SK-N-SH (cell line): ENCODE measurements around the gene FBXO10. TPM values are rescaled to one million over a fixed set of nuclear protein-coding genes. Genes with fewer than 3 reads are reported as not detected.

Experiments used
- CTCF ChIA-PET: fragments of 300-600, 350-600 bp; formaldehyde crosslinking; extraction: SDS; loops from one replicate; lab custom pipeline; 2021; lab: Yijun Ruan, JAX
- POLR2A ChIA-PET: fragments of 350-600 bp; sonication (Branson Sonifier 250); formaldehyde crosslinking; extraction: SDS; loops from one replicate; lab custom pipeline; 2020; ENCODE audit warnings: antibody characterized with exemption, inconsistent platforms; lab: Yijun Ruan, JAX
- DNase-seq: peaks from one replicate; pipeline ENCODE4 v3.0.0; 2012
- H2AFZ ChIP-seq: fragments of 200-600 bp; sonication (generic); 2 replicates; pipeline ENCODE4 v1.8.1; 2016; ENCODE audit warnings: antibody characterized with exemption, mild to moderate bottlenecking, low read depth
- H3F3A ChIP-seq: fragments of 200-600 bp; sonication (generic); replicated peaks from 2 replicates; pipeline ENCODE3; 2016; ENCODE audit warnings: antibody characterized with exemption, mild to moderate bottlenecking; ENCODE audit not compliant: insufficient read depth
- H3K27ac ChIP-seq, 2 experiments: fragments of 200-500 bp in 1 of 2; fragments of 200-600 bp in 1 of 2; sonication (Bioruptor generic) in 1 of 2; sonication (generic), shearing (Covaris generic) in 1 of 2; 2 replicates each; pipeline versions ENCODE4 v1.5.1 to v1.6.1; 2014 to 2016; ENCODE audit warnings: low read depth in 2 of 2, inconsistent platforms in 1 of 2, low read length in 1 of 2, mild to moderate bottlenecking in 1 of 2, mixed read lengths in 1 of 2
- H3K27me3 ChIP-seq: fragments of 200-600 bp; sonication (generic), shearing (Covaris generic); 2 replicates; pipeline ENCODE4 v1.6.1; 2016; ENCODE audit warnings: mixed run types; ENCODE audit not compliant: insufficient read depth
- H3K36me3 ChIP-seq, 2 experiments: fragments of 200-500 bp in 1 of 2; fragments of 200-600 bp in 1 of 2; sonication (Bioruptor generic) in 1 of 2; sonication (generic) in 1 of 2; replicated peaks in 1 of 2; 2 replicates each; pipeline versions ENCODE3 to v1.5.1; 2014 to 2016; ENCODE audit warnings: low read length in 1 of 2, mild to moderate bottlenecking in 1 of 2; ENCODE audit not compliant: insufficient read depth in 2 of 2, control insufficient read depth in 1 of 2
- H3K4me1 ChIP-seq, 2 experiments: fragments of 200-500 bp in 1 of 2; fragments of 200-600 bp in 1 of 2; sonication (Bioruptor generic) in 1 of 2; sonication (generic), shearing (Covaris generic) in 1 of 2; 2 replicates each; pipeline versions ENCODE4 v1.5.1 to v1.6.1; 2014 to 2016; ENCODE audit warnings: low read depth in 1 of 2, low read length in 1 of 2, mixed run types in 1 of 2; ENCODE audit not compliant: insufficient read depth in 2 of 2, control insufficient read depth in 1 of 2
- H3K4me2 ChIP-seq: fragments of 200-600 bp; sonication (generic), shearing (Covaris generic); 2 replicates; pipeline ENCODE4 v1.6.1; 2017; ENCODE audit warnings: mixed run types
- H3K4me3 ChIP-seq, 2 experiments: fragments of 200-500 bp in 1 of 2; fragments of 200-600 bp in 1 of 2; sonication (Bioruptor generic) in 1 of 2; sonication (generic), shearing (Covaris generic) in 1 of 2; 2 replicates each; pipeline versions ENCODE4 v1.5.1 to v1.8.1; 2014 to 2016; ENCODE audit warnings: low read depth in 2 of 2, inconsistent platforms in 1 of 2, low read length in 1 of 2, mild to moderate bottlenecking in 1 of 2, mixed read lengths in 1 of 2, moderate library complexity in 1 of 2
- H3K79me2 ChIP-seq: fragments of 200-600 bp; sonication (generic); 2 replicates; pipeline ENCODE4 v1.8.1; 2017; ENCODE audit warnings: mild to moderate bottlenecking; ENCODE audit not compliant: insufficient read depth
- H3K9ac ChIP-seq: fragments of 200-600 bp; sonication (generic); 2 replicates; pipeline ENCODE4 v1.6.1; 2017; ENCODE audit warnings: mixed run types
- H3K9me2 ChIP-seq: fragments of 200-600 bp; sonication (generic); 2 replicates; pipeline ENCODE4 v1.6.1; 2017; ENCODE audit warnings: mixed run types
- H3K9me3 ChIP-seq: fragments of 200-600 bp; sonication (generic); 2 replicates; pipeline ENCODE4 v1.6.1; 2017; ENCODE audit warnings: mixed run types, mild to moderate bottlenecking, moderate library complexity
- H4K20me1 ChIP-seq: fragments of 200-600 bp; sonication (generic); 2 replicates; pipeline ENCODE4 v1.6.1; 2017; ENCODE audit warnings: mild to moderate bottlenecking, mixed run types; ENCODE audit not compliant: insufficient read depth
- ELF1 ChIP-seq: IDR thresholded peaks from 2 replicates; pipeline ENCODE4 v1.4.0; 2012
- EZH2phosphoT487 ChIP-seq: fragments of 200-600 bp; sonication (generic); IDR thresholded peaks from 2 replicates; pipeline ENCODE4 v1.6.1; 2017; ENCODE audit warnings: low read depth, mixed run types, mild to moderate bottlenecking, antibody characterized with exemption, moderate library complexity, borderline replicate concordance
- FOSL2 ChIP-seq: IDR thresholded peaks from 2 replicates; pipeline ENCODE4 v1.4.0; 2012; ENCODE audit warnings: low read depth, mild to moderate bottlenecking, moderate library complexity, borderline replicate concordance
- GABPA ChIP-seq: IDR thresholded peaks from 2 replicates; pipeline ENCODE4 v1.4.0; 2012; ENCODE audit warnings: low read depth, mild to moderate bottlenecking
- GATA2 ChIP-seq: sonication (generic); formaldehyde crosslinking; IDR thresholded peaks from 2 replicates; pipeline ENCODE4 v1.5.0; 2020; ENCODE audit warnings: mild to moderate bottlenecking, missing genetic modification reagents
- JUND ChIP-seq: IDR thresholded peaks from 2 replicates; pipeline ENCODE4 v1.4.0; 2012
- MEF2A ChIP-seq: IDR thresholded peaks from 2 replicates; pipeline ENCODE4 v1.4.0; 2012; ENCODE audit warnings: low read depth, borderline replicate concordance
- NRF1 ChIP-seq: IDR thresholded peaks from 2 replicates; pipeline ENCODE4 v1.6.1; 2012; ENCODE audit warnings: low read depth, mild to moderate bottlenecking, low read length
- POLR2AphosphoS5 ChIP-seq: IDR thresholded peaks from 2 replicates; pipeline ENCODE4 v1.6.1; 2012; ENCODE audit warnings: low read depth, low read length
- RFX5 ChIP-seq: IDR thresholded peaks from 2 replicates; pipeline ENCODE4 v1.6.1; 2012; ENCODE audit warnings: mild to moderate bottlenecking, improper control_type of control experiment, low read length
- SIN3A ChIP-seq: IDR thresholded peaks from 2 replicates; pipeline ENCODE4 v1.6.1; 2012; ENCODE audit warnings: low read depth, mild to moderate bottlenecking, low read length, moderate library complexity, borderline replicate concordance
- TAF1 ChIP-seq: IDR thresholded peaks from 2 replicates; pipeline ENCODE4 v1.6.1; 2012; ENCODE audit warnings: low read depth, mild to moderate bottlenecking, low read length, moderate library complexity, borderline replicate concordance
- TEAD4 ChIP-seq: IDR thresholded peaks from 2 replicates; pipeline ENCODE4 v1.4.0; 2012; ENCODE audit warnings: mild to moderate bottlenecking, borderline replicate concordance; ENCODE audit not compliant: insufficient read depth
- YY1 ChIP-seq: IDR thresholded peaks from 2 replicates; pipeline ENCODE4 v1.4.0; 2012; ENCODE audit warnings: low read depth, mild to moderate bottlenecking
- WGBS: methylation state at CpG from one replicate; pipeline ENCODE4 v1.1.6; 2017; ENCODE audit warnings: low lambda C conversion rate; 5-methylcytosine and 5-hydroxymethylcytosine counted together
- polyA plus RNA-seq, 3 experiments: library from polyadenylated mRNA; depleted of rRNA; stranded (reverse); fragments of >200 nt; gene quantifications; 2 replicates each; pipeline ENCODE4 v1.2.3, GENCODE V29; 2012
- TF ChIP-seq, protein P1 (sequence below): IDR thresholded peaks from 2 replicates; pipeline ENCODE4 v1.4.0; 2012; ENCODE audit warnings: low read depth, borderline replicate concordance
- TF ChIP-seq, protein P2 (sequence below): fragments of 200-600 bp; sonication (generic); IDR thresholded peaks from 2 replicates; pipeline ENCODE4 v1.6.1; 2017; ENCODE audit warnings: antibody characterized with exemption, mild to moderate bottlenecking, moderate library complexity
- TF ChIP-seq, protein P3 (sequence below): IDR thresholded peaks from 2 replicates; pipeline ENCODE4; 2012
- TF ChIP-seq, protein P4 (sequence below): fragments of 150-350 bp; IDR thresholded peaks from 2 replicates; pipeline ENCODE4 v1.6.1; 2017; ENCODE audit warnings: antibody characterized with exemption, low read length, low read depth, borderline replicate concordance
- TF ChIP-seq, protein P5 (sequence below): fragments of 150-350 bp; IDR thresholded peaks from 2 replicates; pipeline ENCODE4 v1.6.1; 2016; ENCODE audit warnings: mild to moderate bottlenecking, low read depth, low read length

Gene FBXO10
- polyA plus RNA-seq, 1 of the 3 experiments (the other 2 are of a cell fraction) = 10.1 TPM

- CTCF ChIA-PET = no interaction called here
- H3K27me3 ChIP-seq = no peaks in the 10 kb centered on the region
- POLR2A ChIA-PET = no interaction called here
These were observed 17.1 kb downstream of the FBXO10 start for GRCh38 chr9:37559125-37559524.

GRCh38 chr9:37555786-37556185 is 20.4 kb downstream of the FBXO10 start:
- POLR2A ChIA-PET = no interaction called here
- H3K27ac ChIP-seq = peak overlapping the region in 1 of 2 experiments; percentile 58; a peak in 2 of 4 replicates
- DNase-seq = no peak
- no peak for TF ChIP-seq GATA2 (CRISPR knock-in tag)
- no peak for TF ChIP-seq TAF1
- TF ChIP-seq, protein P1, sequence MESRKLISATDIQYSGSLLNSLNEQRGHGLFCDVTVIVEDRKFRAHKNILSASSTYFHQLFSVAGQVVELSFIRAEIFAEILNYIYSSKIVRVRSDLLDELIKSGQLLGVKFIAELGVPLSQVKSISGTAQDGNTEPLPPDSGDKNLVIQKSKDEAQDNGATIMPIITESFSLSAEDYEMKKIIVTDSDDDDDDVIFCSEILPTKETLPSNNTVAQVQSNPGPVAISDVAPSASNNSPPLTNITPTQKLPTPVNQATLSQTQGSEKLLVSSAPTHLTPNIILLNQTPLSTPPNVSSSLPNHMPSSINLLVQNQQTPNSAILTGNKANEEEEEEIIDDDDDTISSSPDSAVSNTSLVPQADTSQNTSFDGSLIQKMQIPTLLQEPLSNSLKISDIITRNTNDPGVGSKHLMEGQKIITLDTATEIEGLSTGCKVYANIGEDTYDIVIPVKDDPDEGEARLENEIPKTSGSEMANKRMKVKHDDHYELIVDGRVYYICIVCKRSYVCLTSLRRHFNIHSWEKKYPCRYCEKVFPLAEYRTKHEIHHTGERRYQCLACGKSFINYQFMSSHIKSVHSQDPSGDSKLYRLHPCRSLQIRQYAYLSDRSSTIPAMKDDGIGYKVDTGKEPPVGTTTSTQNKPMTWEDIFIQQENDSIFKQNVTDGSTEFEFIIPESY = no peak
- no peak for TF ChIP-seq RFX5
- TF ChIP-seq NRF1 = no peak
- TF ChIP-seq JUND = 0 out of 2 replicates have a peak, but pooled peaks have one; percentile 21
- TF ChIP-seq, protein P2, sequence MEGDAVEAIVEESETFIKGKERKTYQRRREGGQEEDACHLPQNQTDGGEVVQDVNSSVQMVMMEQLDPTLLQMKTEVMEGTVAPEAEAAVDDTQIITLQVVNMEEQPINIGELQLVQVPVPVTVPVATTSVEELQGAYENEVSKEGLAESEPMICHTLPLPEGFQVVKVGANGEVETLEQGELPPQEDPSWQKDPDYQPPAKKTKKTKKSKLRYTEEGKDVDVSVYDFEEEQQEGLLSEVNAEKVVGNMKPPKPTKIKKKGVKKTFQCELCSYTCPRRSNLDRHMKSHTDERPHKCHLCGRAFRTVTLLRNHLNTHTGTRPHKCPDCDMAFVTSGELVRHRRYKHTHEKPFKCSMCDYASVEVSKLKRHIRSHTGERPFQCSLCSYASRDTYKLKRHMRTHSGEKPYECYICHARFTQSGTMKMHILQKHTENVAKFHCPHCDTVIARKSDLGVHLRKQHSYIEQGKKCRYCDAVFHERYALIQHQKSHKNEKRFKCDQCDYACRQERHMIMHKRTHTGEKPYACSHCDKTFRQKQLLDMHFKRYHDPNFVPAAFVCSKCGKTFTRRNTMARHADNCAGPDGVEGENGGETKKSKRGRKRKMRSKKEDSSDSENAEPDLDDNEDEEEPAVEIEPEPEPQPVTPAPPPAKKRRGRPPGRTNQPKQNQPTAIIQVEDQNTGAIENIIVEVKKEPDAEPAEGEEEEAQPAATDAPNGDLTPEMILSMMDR = no peak
- 0 out of 2 replicates have a peak, but pooled peaks have one; percentile 2 for TF ChIP-seq FOSL2
- TF ChIP-seq, protein P3, sequence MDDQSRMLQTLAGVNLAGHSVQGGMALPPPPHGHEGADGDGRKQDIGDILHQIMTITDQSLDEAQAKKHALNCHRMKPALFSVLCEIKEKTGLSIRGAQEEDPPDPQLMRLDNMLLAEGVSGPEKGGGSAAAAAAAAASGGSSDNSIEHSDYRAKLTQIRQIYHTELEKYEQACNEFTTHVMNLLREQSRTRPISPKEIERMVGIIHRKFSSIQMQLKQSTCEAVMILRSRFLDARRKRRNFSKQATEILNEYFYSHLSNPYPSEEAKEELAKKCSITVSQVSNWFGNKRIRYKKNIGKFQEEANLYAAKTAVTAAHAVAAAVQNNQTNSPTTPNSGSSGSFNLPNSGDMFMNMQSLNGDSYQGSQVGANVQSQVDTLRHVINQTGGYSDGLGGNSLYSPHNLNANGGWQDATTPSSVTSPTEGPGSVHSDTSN = peak; percentile 21; the same call in 1 of the 2 replicates

More at GRCh38 chr9:37559125-37559524, 17.1 kb downstream of the FBXO10 start:
- no peak overlapping the region for H2AFZ ChIP-seq
- H3K9me3 ChIP-seq = no peaks in the 10 kb centered on the region
- H3K4me1 ChIP-seq = no peaks in the 10 kb centered on the region
- no peaks in the 10 kb centered on the region for H3F3A ChIP-seq
- no peak overlapping the region for H3K9ac ChIP-seq
- no peaks in the 10 kb centered on the region for H3K79me2 ChIP-seq
- no peak overlapping the region for H3K27ac ChIP-seq
- DNase-seq = no peak
- H3K9me2 ChIP-seq = no peaks in the 10 kb centered on the region
- H3K4me3 ChIP-seq = no peak overlapping the region
- no peak overlapping the region for H3K4me2 ChIP-seq
- no peak for TF ChIP-seq GATA2 (CRISPR knock-in tag)
- no peak for TF ChIP-seq FOSL2
- no peak for TF ChIP-seq SIN3A
- no peak for TF ChIP-seq ELF1
- TF ChIP-seq POLR2AphosphoS5 = no peak
- TF ChIP-seq TEAD4 = no peak
- no peak for TF ChIP-seq NRF1
- TF ChIP-seq, protein P4, sequence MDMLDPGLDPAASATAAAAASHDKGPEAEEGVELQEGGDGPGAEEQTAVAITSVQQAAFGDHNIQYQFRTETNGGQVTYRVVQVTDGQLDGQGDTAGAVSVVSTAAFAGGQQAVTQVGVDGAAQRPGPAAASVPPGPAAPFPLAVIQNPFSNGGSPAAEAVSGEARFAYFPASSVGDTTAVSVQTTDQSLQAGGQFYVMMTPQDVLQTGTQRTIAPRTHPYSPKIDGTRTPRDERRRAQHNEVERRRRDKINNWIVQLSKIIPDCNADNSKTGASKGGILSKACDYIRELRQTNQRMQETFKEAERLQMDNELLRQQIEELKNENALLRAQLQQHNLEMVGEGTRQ = no peak
- TF ChIP-seq YY1 = no peak
- TF ChIP-seq EZH2phosphoT487 = no peak
- TF ChIP-seq, protein P1 = no peak
- TF ChIP-seq GABPA = no peak
- no peak for TF ChIP-seq MEF2A
- TF ChIP-seq, protein P5, sequence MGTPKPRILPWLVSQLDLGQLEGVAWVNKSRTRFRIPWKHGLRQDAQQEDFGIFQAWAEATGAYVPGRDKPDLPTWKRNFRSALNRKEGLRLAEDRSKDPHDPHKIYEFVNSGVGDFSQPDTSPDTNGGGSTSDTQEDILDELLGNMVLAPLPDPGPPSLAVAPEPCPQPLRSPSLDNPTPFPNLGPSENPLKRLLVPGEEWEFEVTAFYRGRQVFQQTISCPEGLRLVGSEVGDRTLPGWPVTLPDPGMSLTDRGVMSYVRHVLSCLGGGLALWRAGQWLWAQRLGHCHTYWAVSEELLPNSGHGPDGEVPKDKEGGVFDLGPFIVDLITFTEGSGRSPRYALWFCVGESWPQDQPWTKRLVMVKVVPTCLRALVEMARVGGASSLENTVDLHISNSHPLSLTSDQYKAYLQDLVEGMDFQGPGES = no peak
- peaks cover 3 to 5% of the 10 kb centered on the region in 2 experiments for H3K36me3 ChIP-seq
- no peaks in the 10 kb centered on the region for H4K20me1 ChIP-seq
- 92% methylated on average over 1 of the region's 1 CpG for WGBS

More at GRCh38 chr9:37555786-37556185, 20.4 kb downstream of the FBXO10 start:
- Histone ChIP-seq H4K20me1 (no peaks in the 10 kb centered on the region; the same call in 1 of the 2 replicates), H3K4me1 (no peaks in the 10 kb centered on the region), H3K36me3 (peaks cover 0 to 3% of the 10 kb centered on the region in 2 experiments), H3K27me3 (no peaks in the 10 kb centered on the region), H3K9me3 (no peaks in the 10 kb centered on the region), H3K4me3 (no peak overlapping the region), H3K4me2 (no peak overlapping the region), H3K9me2 (no peaks in the 10 kb centered on the region), H3K79me2 (no peaks in the 10 kb centered on the region), H3K9ac (no peak overlapping the region), H3F3A (no peaks in the 10 kb centered on the region), H2AFZ (no peak overlapping the region)
- CTCF ChIA-PET = interaction anchor here (0.7 to 1.6 kb wide), 2 partner anchors 8 to 357 kb away, joined by 3 read pairs; no protein-coding TSS in a partner anchor
